ENCODE measurements around the gene PBRM1.

PBRM1 gene

GRCh38 chr3:52650439-52650838 is 35.3 kb downstream of the PBRM1 start:
- H3K27me3 ChIP-seq (ENCODE audit: control insufficient read depth, insufficient read depth, low read length) = no peaks in the 10 kb centered on the region
- no peaks in the 10 kb centered on the region for H3K9me3 ChIP-seq (replicated peaks; ENCODE audit: low read length)
- H3K4me2 ChIP-seq (ENCODE audit: low read length) = no peak overlapping the region
- no peak overlapping the region for H3K4me3 ChIP-seq (ENCODE audit: low read length)
- no peak overlapping the region for H3K9ac ChIP-seq (ENCODE audit: low read depth, low read length)
- H3K4me1 ChIP-seq (ENCODE audit: control insufficient read depth, insufficient read depth, low read length) = peaks cover 7% of the 10 kb centered on the region
- H3K36me3 ChIP-seq (ENCODE audit: insufficient read depth, low read length) = peaks cover 72% of the 10 kb centered on the region

- Histone ChIP-seq H3K4me1 (ENCODE audit: control insufficient read depth, insufficient read depth, low read length) (peaks cover 7% of the 10 kb centered on the region), H3K4me2 (ENCODE audit: low read length) (no peak overlapping the region), H3K9me3 (replicated peaks; ENCODE audit: low read length) (no peaks in the 10 kb centered on the region), H3K4me3 (ENCODE audit: low read length) (no peak overlapping the region), H3K27me3 (ENCODE audit: control insufficient read depth, insufficient read depth, low read length) (no peaks in the 10 kb centered on the region), H3K36me3 (ENCODE audit: insufficient read depth, low read length) (peaks cover 72% of the 10 kb centered on the region), H3K9ac (ENCODE audit: low read depth, low read length) (peak overlapping the region; percentile 34)
Observed at GRCh38 chr3:52649461-52650210, 36.1 kb downstream of the PBRM1 start.

- peaks cover 65% of the 10 kb centered on the region for H3K36me3 ChIP-seq (ENCODE audit: insufficient read depth, low read length)
- H3K4me2 ChIP-seq (ENCODE audit: low read length) = no peak overlapping the region
- H3K9ac ChIP-seq (ENCODE audit: low read depth, low read length) = no peak overlapping the region
- H3K4me1 ChIP-seq (ENCODE audit: control insufficient read depth, insufficient read depth, low read length) = peaks cover 7% of the 10 kb centered on the region
- no peak overlapping the region for H3K4me3 ChIP-seq (ENCODE audit: low read length)
- no peaks in the 10 kb centered on the region for H3K9me3 ChIP-seq (replicated peaks; ENCODE audit: low read length)
- H3K27me3 ChIP-seq (ENCODE audit: control insufficient read depth, insufficient read depth, low read length) = no peaks in the 10 kb centered on the region
Observed at GRCh38 chr3:52645549-52645948, 40.2 kb downstream of the PBRM1 start.

- H3K4me2 ChIP-seq (ENCODE audit: low read length) = no peak overlapping the region
- H3K27me3 ChIP-seq (ENCODE audit: control insufficient read depth, insufficient read depth, low read length) = no peaks in the 10 kb centered on the region
- H3K4me3 ChIP-seq (ENCODE audit: low read length) = no peak overlapping the region
- H3K9me3 ChIP-seq (replicated peaks; ENCODE audit: low read length) = no peaks in the 10 kb centered on the region
- H3K36me3 ChIP-seq (ENCODE audit: insufficient read depth, low read length) = peaks cover 50% of the 10 kb centered on the region
- H3K4me1 ChIP-seq (ENCODE audit: control insufficient read depth, insufficient read depth, low read length) = no peaks in the 10 kb centered on the region
- H3K9ac ChIP-seq (ENCODE audit: low read depth, low read length) = no peak overlapping the region
Observed at GRCh38 chr3:52636673-52637072, 49.0 kb downstream of the PBRM1 start.

GRCh38 chr3:52633786-52634185 is 51.9 kb downstream of the PBRM1 start:
- Histone ChIP-seq H3K9me3 (replicated peaks; ENCODE audit: low read length) (no peaks in the 10 kb centered on the region), H3K4me3 (ENCODE audit: low read length) (no peak overlapping the region), H3K4me1 (ENCODE audit: control insufficient read depth, insufficient read depth, low read length) (no peaks in the 10 kb centered on the region), H3K36me3 (ENCODE audit: insufficient read depth, low read length) (peaks cover 48% of the 10 kb centered on the region), H3K27me3 (ENCODE audit: control insufficient read depth, insufficient read depth, low read length) (no peaks in the 10 kb centered on the region), H3K4me2 (ENCODE audit: low read length) (no peak overlapping the region), H3K9ac (ENCODE audit: low read depth, low read length) (no peak overlapping the region)

GRCh38 chr3:52625041-52625440 is 60.7 kb downstream of the PBRM1 start:
- no peaks in the 10 kb centered on the region for H3K9me3 ChIP-seq (replicated peaks; ENCODE audit: low read length)
- no peaks in the 10 kb centered on the region for H3K4me1 ChIP-seq (ENCODE audit: control insufficient read depth, insufficient read depth, low read length)
- no peak overlapping the region for H3K4me3 ChIP-seq (ENCODE audit: low read length)
- H3K4me2 ChIP-seq (ENCODE audit: low read length) = no peak overlapping the region
- no peak overlapping the region for H3K9ac ChIP-seq (ENCODE audit: low read depth, low read length)
- no peaks in the 10 kb centered on the region for H3K27me3 ChIP-seq (ENCODE audit: control insufficient read depth, insufficient read depth, low read length)
- peaks cover 59% of the 10 kb centered on the region for H3K36me3 ChIP-seq (ENCODE audit: insufficient read depth, low read length)

- H3K9ac ChIP-seq (ENCODE audit: low read depth, low read length) = no peak overlapping the region
- no peaks in the 10 kb centered on the region for H3K9me3 ChIP-seq (replicated peaks; ENCODE audit: low read length)
- no peak overlapping the region for H3K4me3 ChIP-seq (ENCODE audit: low read length)
- H3K36me3 ChIP-seq (ENCODE audit: insufficient read depth, low read length) = peaks cover 48% of the 10 kb centered on the region
- H3K27me3 ChIP-seq (ENCODE audit: control insufficient read depth, insufficient read depth, low read length) = no peaks in the 10 kb centered on the region
- no peak overlapping the region for H3K4me2 ChIP-seq (ENCODE audit: low read length)
- no peaks in the 10 kb centered on the region for H3K4me1 ChIP-seq (ENCODE audit: control insufficient read depth, insufficient read depth, low read length)
Observed at GRCh38 chr3:52623234-52623792, 62.4 kb downstream of the PBRM1 start.

- Histone ChIP-seq H3K4me2 (ENCODE audit: low read length) (no peak overlapping the region), H3K9me3 (replicated peaks; ENCODE audit: low read length) (no peaks in the 10 kb centered on the region), H3K4me3 (ENCODE audit: low read length) (no peak overlapping the region), H3K9ac (ENCODE audit: low read depth, low read length) (no peak overlapping the region), H3K27me3 (ENCODE audit: control insufficient read depth, insufficient read depth, low read length) (no peaks in the 10 kb centered on the region), H3K4me1 (ENCODE audit: control insufficient read depth, insufficient read depth, low read length) (no peaks in the 10 kb centered on the region), H3K36me3 (ENCODE audit: insufficient read depth, low read length) (peaks cover 44% of the 10 kb centered on the region)
Observed at GRCh38 chr3:52620580-52620979, 65.1 kb downstream of the PBRM1 start.

- H3K27me3 ChIP-seq (ENCODE audit: control insufficient read depth, insufficient read depth, low read length) = no peaks in the 10 kb centered on the region
- H3K4me3 ChIP-seq (ENCODE audit: low read length) = no peak overlapping the region
- H3K36me3 ChIP-seq (ENCODE audit: insufficient read depth, low read length) = peaks cover 46% of the 10 kb centered on the region
- no peak overlapping the region for H3K9ac ChIP-seq (ENCODE audit: low read depth, low read length)
- H3K4me2 ChIP-seq (ENCODE audit: low read length) = no peak overlapping the region
- no peaks in the 10 kb centered on the region for H3K4me1 ChIP-seq (ENCODE audit: control insufficient read depth, insufficient read depth, low read length)
- no peaks in the 10 kb centered on the region for H3K9me3 ChIP-seq (replicated peaks; ENCODE audit: low read length)
Observed at GRCh38 chr3:52615166-52615565, 70.5 kb downstream of the PBRM1 start.

- Histone ChIP-seq H3K4me1 (ENCODE audit: control insufficient read depth, insufficient read depth, low read length) (no peaks in the 10 kb centered on the region), H3K36me3 (ENCODE audit: insufficient read depth, low read length) (peaks cover 49% of the 10 kb centered on the region), H3K9me3 (replicated peaks; ENCODE audit: low read length) (no peaks in the 10 kb centered on the region), H3K9ac (ENCODE audit: low read depth, low read length) (no peak overlapping the region), H3K27me3 (ENCODE audit: control insufficient read depth, insufficient read depth, low read length) (no peaks in the 10 kb centered on the region), H3K4me2 (ENCODE audit: low read length) (no peak overlapping the region), H3K4me3 (ENCODE audit: low read length) (no peak overlapping the region)
Observed at GRCh38 chr3:52614689-52615088, 71.0 kb downstream of the PBRM1 start.

- Histone ChIP-seq H3K4me1 (ENCODE audit: control insufficient read depth, insufficient read depth, low read length) (peaks cover 4% of the 10 kb centered on the region), H3K27me3 (ENCODE audit: control insufficient read depth, insufficient read depth, low read length) (no peaks in the 10 kb centered on the region), H3K9ac (ENCODE audit: low read depth, low read length) (no peak overlapping the region), H3K4me2 (ENCODE audit: low read length) (no peak overlapping the region), H3K4me3 (ENCODE audit: low read length) (no peak overlapping the region), H3K9me3 (replicated peaks; ENCODE audit: low read length) (no peaks in the 10 kb centered on the region), H3K36me3 (ENCODE audit: insufficient read depth, low read length) (peaks cover 49% of the 10 kb centered on the region)
Observed at GRCh38 chr3:52609316-52609815, 76.3 kb downstream of the PBRM1 start.

- Histone ChIP-seq H3K27me3 (ENCODE audit: control insufficient read depth, insufficient read depth, low read length) (no peaks in the 10 kb centered on the region), H3K9ac (ENCODE audit: low read depth, low read length) (no peak overlapping the region), H3K4me3 (ENCODE audit: low read length) (no peak overlapping the region), H3K4me2 (ENCODE audit: low read length) (no peak overlapping the region), H3K4me1 (ENCODE audit: control insufficient read depth, insufficient read depth, low read length) (peaks cover 4% of the 10 kb centered on the region), H3K9me3 (replicated peaks; ENCODE audit: low read length) (no peaks in the 10 kb centered on the region), H3K36me3 (ENCODE audit: insufficient read depth, low read length) (peaks cover 59% of the 10 kb centered on the region)
Observed at GRCh38 chr3:52608337-52608736, 77.4 kb downstream of the PBRM1 start.
